HEK293 (cell line): ENCODE results near the gene MARK3.

Experiments
- CTCF ChIP-seq: fragments of 450-650 bp; formaldehyde crosslinking; IDR thresholded peaks from 2 replicates; pipeline ENCODE4 v1.5.1; 2016; ENCODE audit warnings: missing biosample characterization, missing genetic modification characterization
- KLF9 ChIP-seq: fragments of 450-650 bp; formaldehyde crosslinking; IDR thresholded peaks from 2 replicates; pipeline ENCODE4 v1.5.1; 2016; ENCODE audit warnings: missing biosample characterization, missing genetic modification characterization, low read depth
- OSR2 ChIP-seq: fragments of 450-650 bp; formaldehyde crosslinking; IDR thresholded peaks from 2 replicates; pipeline ENCODE4 v1.5.1; 2016; ENCODE audit warnings: missing biosample characterization, missing genetic modification characterization
- PATZ1 ChIP-seq: fragments of 450-650 bp; formaldehyde crosslinking; IDR thresholded peaks from 2 replicates; pipeline ENCODE4 v1.5.1; 2016; ENCODE audit warnings: missing biosample characterization, missing genetic modification characterization
- REST ChIP-seq: fragments of 450-650 bp; formaldehyde crosslinking; IDR thresholded peaks from 2 replicates; pipeline ENCODE4 v1.5.1; 2016; ENCODE audit warnings: missing biosample characterization, missing genetic modification characterization
- SETDB1 ChIP-seq: IDR thresholded peaks from one replicate; pipeline ENCODE4 v1.6.1; 2017; ENCODE audit warnings: mild to moderate bottlenecking, low read length, moderate library complexity, mixed read lengths; ENCODE audit not compliant: insufficient read length
- ZNF18 ChIP-seq: fragments of 450-650 bp; formaldehyde crosslinking; IDR thresholded peaks from 2 replicates; pipeline ENCODE4 v1.5.1; 2016; ENCODE audit warnings: missing biosample characterization, missing genetic modification characterization
- ZNF311 ChIP-seq: fragments of 450-650 bp; formaldehyde crosslinking; IDR thresholded peaks from 2 replicates; pipeline ENCODE4 v1.5.1; 2017; ENCODE audit warnings: missing biosample characterization, missing genetic modification characterization, borderline replicate concordance
- ZNF514 ChIP-seq: fragments of 450-650 bp; formaldehyde crosslinking; IDR thresholded peaks from 2 replicates; pipeline ENCODE4 v1.5.1; 2016; ENCODE audit warnings: missing biosample characterization, missing genetic modification characterization
- ZNF639 ChIP-seq: fragments of 450-650 bp; formaldehyde crosslinking; IDR thresholded peaks from 2 replicates; pipeline ENCODE4 v1.5.1; 2016; ENCODE audit warnings: missing biosample characterization, missing genetic modification characterization
- ZNF645 ChIP-seq: fragments of 450-650 bp; formaldehyde crosslinking; IDR thresholded peaks from 2 replicates; pipeline ENCODE4; 2016; ENCODE audit warnings: missing biosample characterization, missing genetic modification characterization
- ZNF777 ChIP-seq: fragments of 450-650 bp; formaldehyde crosslinking; IDR thresholded peaks from 2 replicates; pipeline ENCODE4 v1.5.1; 2017; ENCODE audit warnings: missing biosample characterization, missing genetic modification characterization, borderline replicate concordance
- ZNF830 ChIP-seq: fragments of 450-650 bp; IDR thresholded peaks from 2 replicates; pipeline ENCODE4 v1.5.0; 2018; ENCODE audit warnings: missing biosample characterization, missing genetic modification characterization, low read depth, mild to moderate bottlenecking, moderate library complexity

- no peak for TF ChIP-seq SETDB1
- TF ChIP-seq ZNF18 (tag by site-specific recombination) = no peak
- TF ChIP-seq CTCF (tag by site-specific recombination) = no peak
- TF ChIP-seq ZNF639 = no peak
- TF ChIP-seq ZNF514 (tag by site-specific recombination) = no peak
- TF ChIP-seq ZNF777 = no peak
- TF ChIP-seq ZNF311 = no peak
- TF ChIP-seq PATZ1 = no peak
- no peak for TF ChIP-seq ZNF645
- TF ChIP-seq REST (tag by site-specific recombination) = no peak
- TF ChIP-seq KLF9 (tag by site-specific recombination) = no peak
- TF ChIP-seq OSR2 (tag by site-specific recombination) = no peak
- TF ChIP-seq ZNF830 = no peak
Measured at GRCh38 chr14:103377522-103378037, 7.6 kb upstream of the MARK3 start.
